ENCODE measurements around the gene CLINT1.

The CLINT1 gene

GRCh38 chr5:157823655-157824054 lies 35.3 kb downstream of the CLINT1 start:
- DNase-seq (ENCODE audit: low read depth): no peak

GRCh38 chr5:157821822-157822622 lies 36.9 kb downstream of the CLINT1 start:
- no peak overlapping the region for H3K4me3 ChIP-seq (ENCODE audit: low read depth, low read length)
- no peak for DNase-seq (ENCODE audit: low read depth)

More at GRCh38 chr5:157823655-157824054, 35.3 kb downstream of the CLINT1 start:
- no peak overlapping the region for H3K4me3 ChIP-seq (ENCODE audit: low read depth, low read length)

GRCh38 chr5:157821405-157821804 lies 37.5 kb downstream of the CLINT1 start:
- no peak overlapping the region for H3K4me3 ChIP-seq (ENCODE audit: low read depth, low read length)
- no peak for DNase-seq (ENCODE audit: low read depth)

GRCh38 chr5:157820593-157821252 lies 38.2 kb downstream of the CLINT1 start:
- no peak for DNase-seq (ENCODE audit: low read depth)

GRCh38 chr5:157819502-157820115 lies 39.3 kb downstream of the CLINT1 start:
- no peak overlapping the region for H3K4me3 ChIP-seq (ENCODE audit: low read depth, low read length)
- no peak for DNase-seq (ENCODE audit: low read depth)

More at GRCh38 chr5:157820593-157821252, 38.2 kb downstream of the CLINT1 start:
- H3K4me3 ChIP-seq (ENCODE audit: low read depth, low read length): no peak overlapping the region

- no peak overlapping the region for H3K4me3 ChIP-seq (ENCODE audit: low read depth, low read length)
These were observed 40.6 kb downstream of the CLINT1 start for GRCh38 chr5:157818368-157818767.

GRCh38 chr5:157817928-157818327 lies 41.0 kb downstream of the CLINT1 start:
- no peak overlapping the region for H3K4me3 ChIP-seq (ENCODE audit: low read depth, low read length)
- no peak for DNase-seq (ENCODE audit: low read depth)

More at GRCh38 chr5:157818368-157818767, 40.6 kb downstream of the CLINT1 start:
- DNase-seq (ENCODE audit: low read depth): no peak

GRCh38 chr5:157817387-157817702 lies 41.6 kb downstream of the CLINT1 start:
- H3K4me3 ChIP-seq (ENCODE audit: low read depth, low read length): no peak overlapping the region
- no peak for DNase-seq (ENCODE audit: low read depth)

GRCh38 chr5:157816682-157817386 lies 42.1 kb downstream of the CLINT1 start:
- DNase-seq (ENCODE audit: low read depth): no peak
- H3K4me3 ChIP-seq (ENCODE audit: low read depth, low read length): no peak overlapping the region

- H3K4me3 ChIP-seq (ENCODE audit: low read depth, low read length): no peak overlapping the region
- DNase-seq (ENCODE audit: low read depth): no peak
These were observed 46.9 kb downstream of the CLINT1 start for GRCh38 chr5:157812086-157812485.

GRCh38 chr5:157808043-157808442 lies 50.9 kb downstream of the CLINT1 start:
- H3K4me3 ChIP-seq (ENCODE audit: low read depth, low read length): no peak overlapping the region
- DNase-seq (ENCODE audit: low read depth): no peak

GRCh38 chr5:157802736-157803135 lies 56.2 kb downstream of the CLINT1 start:
- H3K4me3 ChIP-seq (ENCODE audit: low read depth, low read length): no peak overlapping the region
- DNase-seq (ENCODE audit: low read depth): no peak

GRCh38 chr5:157800137-157800536 lies 58.8 kb downstream of the CLINT1 start:
- no peak for DNase-seq (ENCODE audit: low read depth)
- H3K4me3 ChIP-seq (ENCODE audit: low read depth, low read length): no peak overlapping the region

- H3K4me3 ChIP-seq (ENCODE audit: low read depth, low read length): no peak overlapping the region
- DNase-seq (ENCODE audit: low read depth): no peak
These were observed 59.4 kb downstream of the CLINT1 start for GRCh38 chr5:157799578-157799977.

- no peak for DNase-seq (ENCODE audit: low read depth)
- no peak overlapping the region for H3K4me3 ChIP-seq (ENCODE audit: low read depth, low read length)
These were observed 65.6 kb downstream of the CLINT1 start for GRCh38 chr5:157793301-157793700.

GRCh38 chr5:157785801-157786200 lies 73.1 kb downstream of the CLINT1 start:
- no peak overlapping the region for H3K4me3 ChIP-seq (ENCODE audit: low read depth, low read length)
- no peak for DNase-seq (ENCODE audit: low read depth)

GRCh38 chr5:157779221-157779620 lies 79.7 kb downstream of the CLINT1 start:
- H3K4me3 ChIP-seq (ENCODE audit: low read depth, low read length): no peak overlapping the region
- no peak for DNase-seq (ENCODE audit: low read depth)

- no peak overlapping the region for H3K4me3 ChIP-seq (ENCODE audit: low read depth, low read length)
- peak; percentile 22 for DNase-seq (ENCODE audit: low read depth)
These were observed 80.7 kb downstream of the CLINT1 start for GRCh38 chr5:157778121-157778805.

GRCh38 chr5:157772127-157772526 lies 86.8 kb downstream of the CLINT1 start:
- no peak for DNase-seq (ENCODE audit: low read depth)
- H3K4me3 ChIP-seq (ENCODE audit: low read depth, low read length): no peak overlapping the region
